Activated CD8-positive, alpha-beta memory T cell treated with anti-CD3 and anti-CD28 coated beads for 36 hours (primary cell): ENCODE results near the gene ST8SIA2. TPM values are rescaled to one million over a fixed set of nuclear protein-coding genes. Genes with fewer than 3 reads are reported as not detected.
"Not testable (repeated sequence)": the region's sequence is repeated elsewhere in the genome, so short reads cannot be mapped to it uniquely, and the experiment has no call there.

Source experiments
- CTCF ChIA-PET: fragments of 350-600 bp; sonication (Branson Sonifier 250); formaldehyde crosslinking; loops from one replicate; lab custom pipeline; 2021; ENCODE audit warnings: antibody characterized with exemption; lab: Charles Lee
- POLR2A ChIA-PET: fragments of 350-600 bp; sonication (Branson Sonifier 250); formaldehyde crosslinking; loops from one replicate; lab custom pipeline; 2021; ENCODE audit warnings: antibody characterized with exemption; lab: Charles Lee
- total RNA-seq, 2 experiments: library from RNA; stranded (reverse); gene quantifications; one replicate each; pipeline ENCODE4 v1.2.3, GENCODE V29; 2021

ST8SIA2 gene
- total RNA-seq, 2 experiments from 2014 or later, result not detected

GRCh38 chr15:92467245-92467644, 73.6 kb downstream of the ST8SIA2 start:
- CTCF ChIA-PET, result no interaction called here
- POLR2A ChIA-PET, result no interaction called here

DNA sequence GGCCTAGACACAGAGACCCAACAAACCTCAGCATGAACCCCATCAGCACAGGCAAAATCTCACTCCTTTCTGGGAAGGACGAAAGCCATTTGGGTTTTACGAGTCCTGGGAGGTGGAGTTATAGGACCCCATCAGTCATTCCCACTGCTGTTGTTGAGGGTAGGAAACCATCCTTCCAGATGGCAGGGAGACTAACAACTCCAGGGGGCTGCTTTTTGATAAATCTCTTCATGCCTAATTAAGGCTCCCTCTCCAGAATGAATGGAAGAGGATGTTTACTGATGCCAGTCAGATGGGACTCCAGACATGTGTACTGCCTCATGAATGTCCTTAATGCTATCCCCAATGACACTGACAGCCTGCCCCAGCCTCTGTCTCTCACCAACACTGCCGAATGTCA, 75.3 kb downstream of the ST8SIA2 start:
- ChIA-PET CTCF (no interaction called here), POLR2A (no interaction called here)

DNA sequence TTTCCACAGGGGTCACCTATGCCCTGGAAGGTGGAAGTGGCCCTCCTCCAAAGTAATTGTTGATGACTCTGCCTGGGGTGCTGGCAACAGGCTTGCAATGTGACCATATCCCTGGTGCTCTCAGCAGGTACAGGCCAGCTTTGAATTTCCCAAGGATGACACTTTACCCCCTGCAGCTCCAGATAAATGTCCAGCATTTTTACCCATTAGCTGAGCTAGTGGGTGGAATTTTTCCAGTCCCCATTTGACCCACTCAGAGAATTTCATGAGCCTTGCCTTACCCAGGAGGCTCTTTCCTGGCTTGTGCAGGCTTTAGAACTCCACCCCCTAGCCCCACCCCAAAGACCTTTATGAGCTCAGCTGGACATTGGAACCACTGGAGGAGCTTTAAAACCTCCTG, 77.6 kb downstream of the ST8SIA2 start:
- ChIA-PET POLR2A (no interaction called here), CTCF (interaction anchor here (0.5 kb wide), 1 partner anchor 210 kb away, joined by 3 read pairs; no protein-coding TSS in a partner anchor)

- CTCF ChIA-PET, result no interaction called here
- POLR2A ChIA-PET, result no interaction called here
These were observed 80.1 kb downstream of the ST8SIA2 start for GRCh38 chr15:92473756-92474155.

DNA sequence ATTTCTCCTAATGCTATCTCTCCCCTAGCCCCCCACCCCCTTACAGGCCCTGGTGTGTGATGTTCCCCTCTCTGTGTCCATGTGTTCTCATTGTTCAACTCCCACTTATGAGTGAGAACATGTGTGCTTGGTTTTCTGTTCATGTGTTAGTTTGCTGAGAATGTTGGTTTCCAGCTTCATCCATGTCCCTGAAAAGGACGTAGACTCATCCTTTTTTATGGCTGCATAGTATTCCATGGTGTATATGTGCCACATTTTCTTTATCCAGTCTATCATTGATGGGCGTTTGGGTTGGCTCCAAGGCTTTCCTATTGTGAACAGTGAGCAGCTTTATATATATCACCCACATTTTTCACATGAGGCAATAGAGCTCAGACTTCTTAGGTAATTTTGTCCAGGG, 86.0 kb downstream of the ST8SIA2 start:
- CTCF ChIA-PET, POLR2A ChIA-PET: not testable (repeated sequence)

- ChIA-PET CTCF (interaction anchor here (0.6 kb wide), 1 partner anchor 58 kb away, joined by 3 read pairs; no protein-coding TSS in a partner anchor), POLR2A (no interaction called here)
These were observed 86.7 kb downstream of the ST8SIA2 start for GRCh38 chr15:92480361-92480760.

DNA sequence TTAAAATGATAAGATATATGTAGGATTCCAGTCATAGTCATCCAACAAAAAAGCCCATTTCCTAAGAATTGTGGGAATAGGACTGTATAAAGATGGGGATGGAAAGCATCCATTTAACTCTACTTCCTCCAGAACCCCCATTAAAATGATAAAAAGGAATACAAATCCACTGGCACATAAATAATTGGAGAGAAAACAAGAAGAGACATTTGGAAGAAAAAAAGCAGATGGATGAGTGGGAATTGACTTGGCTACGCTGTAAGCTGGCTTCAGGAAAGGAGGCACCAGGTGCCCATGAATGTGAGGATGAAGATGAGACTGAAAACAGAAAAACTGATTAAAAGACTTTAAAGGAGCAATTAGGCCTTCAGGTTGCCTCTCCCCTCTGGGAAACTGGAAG, 91.8 kb downstream of the ST8SIA2 start:
- ChIA-PET CTCF (no interaction called here), POLR2A (no interaction called here)

DNA sequence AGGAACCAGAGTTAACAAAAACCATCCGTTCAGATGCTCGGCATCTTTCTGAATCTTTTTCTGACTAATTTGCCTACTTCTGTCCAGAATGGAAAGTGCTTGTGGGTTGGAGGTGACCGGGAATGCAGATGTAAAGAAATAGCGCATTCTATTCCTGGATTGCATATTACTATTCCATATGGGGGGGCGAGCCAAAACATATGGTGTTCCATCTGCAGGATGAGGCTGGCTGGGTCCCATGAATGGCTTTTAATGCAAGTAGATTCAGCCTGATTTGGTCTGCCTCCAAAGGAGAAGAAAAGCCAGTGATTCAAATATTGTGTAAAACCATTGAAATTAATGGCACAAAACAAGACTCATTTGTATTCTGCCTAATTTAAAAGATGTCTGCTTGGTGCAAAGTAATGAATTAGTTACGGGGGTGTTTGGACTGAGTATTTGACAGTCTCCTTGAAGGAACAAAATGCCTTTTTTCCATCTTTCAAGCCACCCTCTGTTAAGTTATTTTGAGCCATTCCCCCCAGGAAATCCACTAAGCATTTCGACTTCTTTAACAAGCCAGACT, 99.0 kb downstream of the ST8SIA2 start:
- POLR2A ChIA-PET, result no interaction called here
- CTCF ChIA-PET, result no interaction called here

GRCh38 chr15:92494806-92495336, 101.2 kb downstream of the ST8SIA2 start:
- ChIA-PET CTCF (no interaction called here), POLR2A (no interaction called here)

- ChIA-PET CTCF (no interaction called here), POLR2A (no interaction called here)
These were observed 101.8 kb downstream of the ST8SIA2 start for GRCh38 chr15:92495446-92495845.

- CTCF ChIA-PET, result no interaction called here
- POLR2A ChIA-PET, result no interaction called here
These were observed 106.2 kb downstream of the ST8SIA2 start for GRCh38 chr15:92499731-92500530.

DNA sequence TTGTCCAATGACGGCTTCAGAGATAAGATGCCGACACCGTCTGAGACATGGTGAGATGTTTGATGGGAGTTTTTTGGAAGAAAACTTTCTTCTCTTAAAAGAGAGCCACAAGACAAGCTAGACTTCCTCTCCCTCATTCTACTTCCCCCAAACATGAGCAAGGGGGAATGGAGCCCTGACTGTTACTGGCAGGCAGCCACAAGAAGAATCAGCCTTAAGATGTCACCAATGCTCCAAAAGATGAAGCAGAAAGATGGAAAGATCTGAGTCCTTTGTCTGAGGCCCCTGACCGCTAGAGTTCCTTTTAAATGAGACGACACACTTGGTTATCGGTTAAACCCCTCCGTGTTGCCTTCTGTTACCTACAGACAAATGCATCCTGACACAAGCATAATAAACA, 108.7 kb downstream of the ST8SIA2 start:
- ChIA-PET CTCF (no interaction called here), POLR2A (no interaction called here)

DNA sequence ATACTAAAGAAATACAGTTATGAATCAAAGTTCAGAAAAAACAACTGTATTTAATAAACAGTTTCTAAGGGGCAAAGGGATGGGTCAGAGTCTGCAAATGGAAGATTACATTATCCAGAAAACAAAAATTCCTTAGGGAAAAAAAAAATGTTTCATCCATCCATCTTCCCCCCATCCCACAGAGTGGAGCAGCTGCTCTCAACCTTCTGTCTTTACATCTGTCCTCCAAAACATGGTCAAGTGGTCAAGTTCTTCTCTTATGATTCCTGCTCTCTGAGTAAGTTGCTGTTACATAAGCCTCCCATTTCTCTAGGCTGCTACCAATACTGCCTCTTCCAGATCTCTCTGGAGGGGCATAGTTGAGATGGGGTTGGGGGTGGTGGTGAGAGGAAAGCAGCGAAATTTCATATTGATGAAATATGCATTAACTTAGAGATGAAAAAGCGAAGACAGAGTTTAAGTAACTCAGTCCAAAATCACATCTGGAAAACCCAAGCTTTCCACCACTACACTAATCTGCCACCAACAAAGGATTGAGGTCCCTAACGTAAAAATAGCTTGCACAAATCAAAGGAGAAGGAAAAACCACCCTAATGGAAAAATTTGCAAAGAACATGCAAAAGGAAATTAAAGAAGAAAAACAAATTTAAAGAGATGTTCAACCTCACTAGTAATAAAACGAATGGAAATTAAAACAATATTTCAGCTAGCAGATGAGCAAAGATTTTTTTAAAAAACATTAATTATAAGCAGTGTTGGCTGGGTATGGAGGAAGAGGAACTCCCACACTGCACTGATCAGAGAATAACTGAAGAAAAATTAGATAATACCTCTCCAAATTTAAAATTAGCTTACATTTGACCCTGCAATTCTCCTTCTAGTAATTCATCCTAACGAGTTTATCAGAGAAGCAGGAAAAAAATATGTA, 109.5 kb downstream of the ST8SIA2 start:
- ChIA-PET CTCF (no interaction called here), POLR2A (no interaction called here)

GRCh38 chr15:92503889-92504288, 110.2 kb downstream of the ST8SIA2 start:
- ChIA-PET POLR2A (no interaction called here), CTCF (no interaction called here)

DNA sequence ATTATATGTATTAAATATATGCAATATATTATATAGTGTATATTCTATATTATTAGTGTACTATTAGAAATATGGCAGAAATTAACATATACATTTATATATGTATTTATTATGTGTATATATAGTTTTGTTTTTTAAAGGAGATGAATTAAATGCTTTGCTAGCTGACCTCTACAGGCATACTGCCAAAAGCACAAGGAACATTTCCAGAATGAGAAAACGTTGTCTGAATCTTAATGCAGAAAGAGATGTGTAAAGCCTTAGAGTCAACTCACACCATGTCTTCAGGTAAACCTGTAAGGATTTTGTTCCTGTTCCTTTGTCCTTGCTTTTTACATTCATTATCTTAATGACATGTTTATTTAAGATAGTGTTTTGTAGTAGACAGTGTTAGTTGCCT, 111.9 kb downstream of the ST8SIA2 start:
- ChIA-PET CTCF (no interaction called here), POLR2A (no interaction called here)

- ChIA-PET POLR2A (no interaction called here), CTCF (no interaction called here)
These were observed 112.8 kb downstream of the ST8SIA2 start for GRCh38 chr15:92506506-92506905.

- POLR2A ChIA-PET, result no interaction called here
- CTCF ChIA-PET, result no interaction called here
These were observed 116.6 kb downstream of the ST8SIA2 start for GRCh38 chr15:92510163-92510882.
